GM12872 (cell line): Measurements from ENCODE around the gene GRAP2.
A peak's percentile ranks its signal among the peaks of the same experiment; 100 is the strongest.

ENCODE experiments used
- CTCF ChIP-seq: IDR thresholded peaks from 3 replicates; pipeline ENCODE4 v1.5.1; 2011; ENCODE audit warnings: low read depth, mild to moderate bottlenecking, low read length, moderate library complexity; ENCODE audit not compliant: insufficient read depth

Gene GRAP2

GRCh38 chr22:39997939-39998726 lies 97.2 kb downstream of the GRAP2 start:
- no peak for TF ChIP-seq CTCF

- 0 out of 3 replicates have a peak, but pooled peaks have one; percentile 18 for TF ChIP-seq CTCF
These were observed 98.4 kb downstream of the GRAP2 start for GRCh38 chr22:39999144-39999757.

GRCh38 chr22:40000171-40000570 lies 99.3 kb downstream of the GRAP2 start:
- no peak for TF ChIP-seq CTCF

GRCh38 chr22:40001106-40001505 lies 100.2 kb downstream of the GRAP2 start:
- TF ChIP-seq CTCF, result no peak

GRCh38 chr22:40001800-40002577 lies 101.1 kb downstream of the GRAP2 start:
- TF ChIP-seq CTCF, result no peak

- TF ChIP-seq CTCF, result no peak
These were observed 102.2 kb downstream of the GRAP2 start for GRCh38 chr22:40002935-40003715.
